ENCODE results near the gene KSR2.

DNA sequence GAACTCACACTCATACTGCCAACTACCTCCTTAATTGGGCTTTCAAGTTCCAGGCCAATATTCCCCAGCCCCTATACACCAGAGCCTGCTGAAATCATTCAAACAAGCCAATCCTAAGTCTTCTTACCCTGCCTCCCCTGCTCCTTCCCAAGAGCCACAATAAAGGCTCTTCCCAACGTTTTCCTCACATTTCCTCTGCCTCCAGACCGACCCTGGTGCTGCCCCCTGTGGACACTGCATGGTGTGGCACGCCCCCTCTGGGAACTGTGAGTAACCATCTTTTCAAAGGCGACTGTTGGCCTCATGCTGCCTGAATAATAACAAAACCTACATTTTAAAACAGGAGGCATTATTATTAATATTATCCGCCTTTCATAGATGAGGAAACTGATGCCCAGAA is 495.8 kb downstream of the KSR2 start:
- no peak for TF ChIP-seq POLR2A (IDR thresholded peaks at IDR 0.05)
- TF ChIP-seq, protein P1, sequence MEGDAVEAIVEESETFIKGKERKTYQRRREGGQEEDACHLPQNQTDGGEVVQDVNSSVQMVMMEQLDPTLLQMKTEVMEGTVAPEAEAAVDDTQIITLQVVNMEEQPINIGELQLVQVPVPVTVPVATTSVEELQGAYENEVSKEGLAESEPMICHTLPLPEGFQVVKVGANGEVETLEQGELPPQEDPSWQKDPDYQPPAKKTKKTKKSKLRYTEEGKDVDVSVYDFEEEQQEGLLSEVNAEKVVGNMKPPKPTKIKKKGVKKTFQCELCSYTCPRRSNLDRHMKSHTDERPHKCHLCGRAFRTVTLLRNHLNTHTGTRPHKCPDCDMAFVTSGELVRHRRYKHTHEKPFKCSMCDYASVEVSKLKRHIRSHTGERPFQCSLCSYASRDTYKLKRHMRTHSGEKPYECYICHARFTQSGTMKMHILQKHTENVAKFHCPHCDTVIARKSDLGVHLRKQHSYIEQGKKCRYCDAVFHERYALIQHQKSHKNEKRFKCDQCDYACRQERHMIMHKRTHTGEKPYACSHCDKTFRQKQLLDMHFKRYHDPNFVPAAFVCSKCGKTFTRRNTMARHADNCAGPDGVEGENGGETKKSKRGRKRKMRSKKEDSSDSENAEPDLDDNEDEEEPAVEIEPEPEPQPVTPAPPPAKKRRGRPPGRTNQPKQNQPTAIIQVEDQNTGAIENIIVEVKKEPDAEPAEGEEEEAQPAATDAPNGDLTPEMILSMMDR (IDR thresholded peaks at IDR 0.05 in 4 of 5, conservative IDR thresholded peaks at IDR 0.05 in 1 of 5) = peak in 3 of 5 experiments; percentile 17 to 54 (median 44)

All from gastrocnemius medialis (tissue), 4 donors.